Measurements from ENCODE around the gene LZTS2. TPM values are rescaled to one million over a fixed set of nuclear protein-coding genes. Genes with fewer than 3 reads are reported as not detected.
A peak's percentile ranks its signal among the peaks of the same experiment; 100 is the strongest.

LZTS2 gene
- total RNA-seq, 1 donor from 2014 or later: 35.6 TPM

GRCh38 chr10:100984672-100985177 lies 14.9 kb upstream of the LZTS2 start:
- Histone ChIP-seq H3K4me3 (no peak overlapping the region), H3K36me3 (peaks cover 40% of the 10 kb centered on the region), H3K27ac (replicated peaks) (no peak overlapping the region), H3K27me3 (ENCODE audit: low read depth) (no peaks in the 10 kb centered on the region), H3K9me3 (replicated peaks) (no peaks in the 10 kb centered on the region), H3K4me1 (peaks cover 40% of the 10 kb centered on the region)
- no peak for TF ChIP-seq CTCF (IDR thresholded peaks at IDR 0.05; ENCODE audit: borderline replicate concordance)
- no peak for DNase-seq
- intact Hi-C loops (cut with micrococcal nuclease): no loop called here

- DNase-seq: no peak
Measured at GRCh38 chr10:100985336-100985735, 14.3 kb upstream of the LZTS2 start.

GRCh38 chr10:100986623-100986951 lies 13.0 kb upstream of the LZTS2 start:
- peaks cover 40% of the 10 kb centered on the region for H3K4me1 ChIP-seq
- peak overlapping the region; percentile 82 for H3K27ac ChIP-seq (replicated peaks)
- peak overlapping the region; percentile 78 for H3K4me3 ChIP-seq
- intact Hi-C loops (cut with micrococcal nuclease): no loop called here
- H3K9me3 ChIP-seq (replicated peaks): no peaks in the 10 kb centered on the region
- peaks cover 41% of the 10 kb centered on the region for H3K36me3 ChIP-seq
- H3K27me3 ChIP-seq (ENCODE audit: low read depth): no peaks in the 10 kb centered on the region
- DNase-seq: no peak
- no peak for TF ChIP-seq CTCF (IDR thresholded peaks at IDR 0.05; ENCODE audit: borderline replicate concordance)

More at GRCh38 chr10:100985336-100985735, 14.3 kb upstream of the LZTS2 start:
- peaks cover 39% of the 10 kb centered on the region for H3K36me3 ChIP-seq
- intact Hi-C loops (cut with micrococcal nuclease): no loop called here
- no peak overlapping the region for H3K27ac ChIP-seq (replicated peaks)
- no peak overlapping the region for H3K4me3 ChIP-seq
- H3K27me3 ChIP-seq (ENCODE audit: low read depth): no peaks in the 10 kb centered on the region
- H3K4me1 ChIP-seq: peaks cover 40% of the 10 kb centered on the region
- no peak for TF ChIP-seq CTCF (IDR thresholded peaks at IDR 0.05; ENCODE audit: borderline replicate concordance)
- no peaks in the 10 kb centered on the region for H3K9me3 ChIP-seq (replicated peaks)

GRCh38 chr10:100986952-100987684 lies 12.5 kb upstream of the LZTS2 start, which contains the start of the genes MRPL43 and TWNK:
Gene MRPL43 (minus strand): TSS chr10:100987497. CDS start chr10:100987443, 54 bp downstream.
Gene TWNK (plus strand): TSS chr10:100987543. CDS start chr10:100988211, 668 bp downstream.
- Histone ChIP-seq H3K9me3 (replicated peaks) (no peaks in the 10 kb centered on the region), H3K4me3 (peak within 1 kb of the TSS; percentile 78), H3K27me3 (ENCODE audit: low read depth) (no peaks in the 10 kb centered on the region), H3K4me1 (peaks cover 40% of the 10 kb centered on the region), H3K27ac (replicated peaks) (peak within 1 kb of the TSS; percentile 82), H3K36me3 (peaks cover 44% of the 10 kb centered on the region)
- DNase-seq: peak; percentile 86
- intact Hi-C loops (cut with micrococcal nuclease): no loop called here
- no peak for TF ChIP-seq CTCF (IDR thresholded peaks at IDR 0.05; ENCODE audit: borderline replicate concordance)

- intact Hi-C loops (cut with micrococcal nuclease): no loop called here
- Histone ChIP-seq H3K4me3 (peak overlapping the region; percentile 78), H3K4me1 (peaks cover 40% of the 10 kb centered on the region), H3K36me3 (peaks cover 47% of the 10 kb centered on the region), H3K9me3 (replicated peaks) (no peaks in the 10 kb centered on the region), H3K27ac (replicated peaks) (peak overlapping the region; percentile 82), H3K27me3 (ENCODE audit: low read depth) (no peaks in the 10 kb centered on the region)
- TF ChIP-seq CTCF (IDR thresholded peaks at IDR 0.05; ENCODE audit: borderline replicate concordance): no peak
- no peak for DNase-seq
Measured at GRCh38 chr10:100987685-100988049, 11.9 kb upstream of the LZTS2 start.

Measured in left ventricle myocardium inferior (tissue), 1 donor.